Adrenal gland (tissue), 12 donors: ENCODE measurements around the gene TMPRSS3. TPM values are rescaled to one million over a fixed set of nuclear protein-coding genes. Genes with fewer than 3 reads are reported as not detected.

Source experiments
- DNase-seq, 7 donors: peaks; one replicate each; pipeline ENCODE4 v3.0.0-alpha.2; 2019 to 2020
- H3K27ac ChIP-seq, 5 donors: fragments of 200-600 bp; sonication (generic) in 4 of 5; 1 replicate in 3 of 5; 2 replicates in 2 of 5; pipeline versions ENCODE4 v1.5.1 to v1.8.0; 2016 to 2020; ENCODE audit warnings: mild to moderate bottlenecking in 1 of 5
- H3K27me3 ChIP-seq: fragments of 200-600 bp; 2 replicates; pipeline ENCODE4 v1.8.0; 2021
- H3K36me3 ChIP-seq, 2 donors: fragments of 200-600 bp; replicated peaks in 1 of 2; 1 replicate in 1 of 2; 2 replicates in 1 of 2; pipeline versions ENCODE4 v1.5.1 to v1.8.0; 2018 to 2022
- H3K4me1 ChIP-seq, 2 donors: fragments of 200-600 bp; replicated peaks in 1 of 2; 1 replicate in 1 of 2; 2 replicates in 1 of 2; pipeline versions ENCODE4 v1.5.1 to v1.8.0; 2018 to 2021
- H3K4me3 ChIP-seq, 4 donors: fragments of 200-600 bp; sonication (generic) in 3 of 4; one replicate each; pipeline ENCODE4 v1.5.1; 2016 to 2018
- H3K9me3 ChIP-seq, 3 donors: fragments of 200-600 bp; sonication (generic) in 1 of 3; replicated peaks in 1 of 3; 1 replicate in 2 of 3; 2 replicates in 1 of 3; pipeline versions ENCODE4 v1.5.1 to v1.8.0; 2016 to 2021
- CTCF ChIP-seq, 6 experiments: fragments of 450-650 bp in 4 of 6; fragments of 200-600 bp in 2 of 6; sonication (generic) in 1 of 6; IDR thresholded peaks; 1 replicate in 5 of 6; 2 replicates in 1 of 6; pipeline versions ENCODE4 v1.5.1 to v1.8.0; 2016 to 2021; ENCODE audit warnings: antibody characterized with exemption in 6 of 6, mild to moderate bottlenecking in 2 of 6, moderate library complexity in 1 of 6
- POLR2A ChIP-seq, 2 donors: fragments of 450-650 bp; IDR thresholded peaks; one replicate each; pipeline ENCODE4 v1.6.1; 2017; ENCODE audit warnings: antibody characterized with exemption in 2 of 2, mild to moderate bottlenecking in 2 of 2, moderate library complexity in 1 of 2
- WGBS, 4 donors: extraction: QIAGEN DNeasy Blood & Tissue Kit in 2 of 4; methylation state at CpG; one replicate each; pipeline versions ENCODE4 v1.1.5 to v1.1.7; 2013 to 2017; 5-methylcytosine and 5-hydroxymethylcytosine counted together
- intact Hi-C, 2 donors: fragments of 100-400 bp; cut with DNase I; formaldehyde crosslinking; loops; one replicate each; pipeline versions ENCODE4 v1.14.1 to v1.15.0; 2022 to 2023
- polyA plus RNA-seq, 3 donors: library from polyadenylated mRNA; stranded (reverse); fragments of 200-250 nt in 2 of 3; fragments of 350-450 nt in 1 of 3; fragmentation: Illumina TruSeq in 1 of 3; extraction: RNeasy Lipid Tissue Mini Kit (QIAGEN cat#74804) in 1 of 3; gene quantifications; one replicate each; pipeline ENCODE4 v1.2.3, GENCODE V29; 2013 to 2014
- total RNA-seq, 9 donors: library from RNA; depleted of rRNA in 4 of 9; stranded (reverse); fragments of >200 nt in 4 of 9; fragments of 120-200 nt in 1 of 9; fragmentation: NEBNext Ultra II Directional in 1 of 9; extraction: Animal tissue kit (Norgen Biotek cat#: 25700) in 1 of 9; gene quantifications; one replicate each; pipeline versions ENCODE4 v1.1.0 to v1.2.4, GENCODE V29; 2013 to 2023
- donor health status: healthy with polysubstance abuse.
- donor health status: Bipolar disorder and iron deficiency.
- donor health status: DM: yes; HTN: yes; CAD: no.
- donor health status: DM: no; HTN: no; CAD: no.
- donor health status: DM: no; HTN: no; CAD: no.
- donor health status: DM: yes; HTN: yes; CAD: no.

Gene TMPRSS3
- total and polyA plus RNA-seq, 12 donors, result 0.14 to 2.9 (median 0.38) TPM; not detected in 3

- 76 to 80% (median 78%) methylated on average over 5 of the region's 5 CpGs for WGBS, 4 donors
- intact Hi-C loops, result no loop called here
- Histone ChIP-seq H3K27me3 (no peaks in the 10 kb centered on the region), H3K9me3 (no peaks in the 10 kb centered on the region), H3K4me3 (no peak overlapping the region), H3K27ac (no peak overlapping the region), H3K36me3 (no peaks in the 10 kb centered on the region), H3K4me1 (no peaks in the 10 kb centered on the region)
- TF ChIP-seq CTCF (IDR thresholded peaks at IDR 0.05) (no peak), POLR2A (IDR thresholded peaks at IDR 0.05) (no peak)
- no peak for DNase-seq
Observed at GRCh38 chr21:42407476-42407875, 11.6 kb upstream of the TMPRSS3 start.

- WGBS, 4 donors, result 75 to 85% (median 79%) methylated on average over 6 to 7 of the region's 7 CpGs
- H3K27ac ChIP-seq, result no peak overlapping the region
- no peak for TF ChIP-seq CTCF (IDR thresholded peaks at IDR 0.05)
- no peak for TF ChIP-seq POLR2A (IDR thresholded peaks at IDR 0.05)
- intact Hi-C loops, result no loop called here
- no peaks in the 10 kb centered on the region for H3K4me1 ChIP-seq
- H3K36me3 ChIP-seq, result no peaks in the 10 kb centered on the region
- H3K4me3 ChIP-seq, result no peak overlapping the region
- H3K27me3 ChIP-seq, result no peaks in the 10 kb centered on the region
- no peaks in the 10 kb centered on the region for H3K9me3 ChIP-seq
- no peak for DNase-seq
Observed at GRCh38 chr21:42406866-42407265, 11.0 kb upstream of the TMPRSS3 start.

GRCh38 chr21:42406201-42406621 lies 10.4 kb upstream of the TMPRSS3 start:
- Histone ChIP-seq H3K4me1 (no peaks in the 10 kb centered on the region), H3K27ac (no peak overlapping the region), H3K27me3 (no peaks in the 10 kb centered on the region), H3K4me3 (no peak overlapping the region), H3K36me3 (no peaks in the 10 kb centered on the region), H3K9me3 (no peaks in the 10 kb centered on the region)
- no peak for DNase-seq
- intact Hi-C loops, result no loop called here
- 63 to 79% (median 74%) methylated on average over 8 to 10 of the region's 10 CpGs for WGBS, 4 donors
- TF ChIP-seq CTCF (IDR thresholded peaks at IDR 0.05) (no peak), POLR2A (IDR thresholded peaks at IDR 0.05) (no peak)

GRCh38 chr21:42405064-42406013 lies 9.5 kb upstream of the TMPRSS3 start:
- WGBS, 4 donors, result 81 to 93% (median 88%) methylated on average over 21 to 23 of the region's 23 CpGs
- Histone ChIP-seq H3K27me3 (no peaks in the 10 kb centered on the region), H3K36me3 (no peaks in the 10 kb centered on the region), H3K4me1 (no peaks in the 10 kb centered on the region), H3K27ac (no peak overlapping the region), H3K9me3 (no peaks in the 10 kb centered on the region), H3K4me3 (no peak overlapping the region)
- no peak for TF ChIP-seq POLR2A (IDR thresholded peaks at IDR 0.05)
- no peak for TF ChIP-seq CTCF (IDR thresholded peaks at IDR 0.05)
- DNase-seq, result no peak
- intact Hi-C loops, result no loop called here
